RWPE2 (cell line): Measurements from ENCODE around the gene GBF1.

ENCODE experiments used
- ATAC-seq: fragments of 200-7000 bp; cut with Tn5 transposase; 3 replicates; pipeline ENCODE4 v1.9.1; 2021; ENCODE audit warnings: low read depth
- DNase-seq: peaks from one replicate; pipeline ENCODE4 v3.0.0-alpha.2; 2020; ENCODE audit warnings: low spot score
- H3K27ac ChIP-seq: fragments of 450-650 bp; 2 replicates; pipeline ENCODE4 v1.5.1; 2017; ENCODE audit warnings: mild to moderate bottlenecking; ENCODE audit not compliant: poor library complexity, severe bottlenecking
- H3K27me3 ChIP-seq: fragments of 250-450 bp; sonication (Bioruptor Pico); 2 replicates; pipeline ENCODE4 v1.5.1; 2021; ENCODE audit warnings: mild to moderate bottlenecking, moderate library complexity; ENCODE audit not compliant: insufficient read depth, poor library complexity, severe bottlenecking
- H3K36me3 ChIP-seq: fragments of 250-450 bp; sonication (Bioruptor Pico); 2 replicates; pipeline ENCODE4 v1.5.1; 2020; ENCODE audit warnings: low read depth, mild to moderate bottlenecking, moderate library complexity
- H3K4me1 ChIP-seq: fragments of 250-450 bp; sonication (Bioruptor Pico); 2 replicates; pipeline ENCODE4 v1.5.1; 2021; ENCODE audit warnings: mild to moderate bottlenecking, moderate library complexity; ENCODE audit not compliant: insufficient read depth, poor library complexity, severe bottlenecking
- H3K4me3 ChIP-seq: fragments of 250-450 bp; sonication (Bioruptor Pico); 2 replicates; pipeline ENCODE4 v1.5.1; 2021; ENCODE audit warnings: mild to moderate bottlenecking, moderate library complexity; ENCODE audit not compliant: severe bottlenecking
- H3K9me3 ChIP-seq: fragments of 250-450 bp; sonication (Bioruptor Pico); 2 replicates; pipeline ENCODE4 v1.5.1; 2021; ENCODE audit warnings: mild to moderate bottlenecking, moderate library complexity; ENCODE audit not compliant: severe bottlenecking
- TF ChIP-seq, protein P1 (sequence below): fragments of 450-650 bp; IDR thresholded peaks from one replicate; pipeline ENCODE4 v1.5.1; 2017; ENCODE audit warnings: mild to moderate bottlenecking, moderate library complexity; ENCODE audit not compliant: poor library complexity, severe bottlenecking

Gene GBF1

DNA sequence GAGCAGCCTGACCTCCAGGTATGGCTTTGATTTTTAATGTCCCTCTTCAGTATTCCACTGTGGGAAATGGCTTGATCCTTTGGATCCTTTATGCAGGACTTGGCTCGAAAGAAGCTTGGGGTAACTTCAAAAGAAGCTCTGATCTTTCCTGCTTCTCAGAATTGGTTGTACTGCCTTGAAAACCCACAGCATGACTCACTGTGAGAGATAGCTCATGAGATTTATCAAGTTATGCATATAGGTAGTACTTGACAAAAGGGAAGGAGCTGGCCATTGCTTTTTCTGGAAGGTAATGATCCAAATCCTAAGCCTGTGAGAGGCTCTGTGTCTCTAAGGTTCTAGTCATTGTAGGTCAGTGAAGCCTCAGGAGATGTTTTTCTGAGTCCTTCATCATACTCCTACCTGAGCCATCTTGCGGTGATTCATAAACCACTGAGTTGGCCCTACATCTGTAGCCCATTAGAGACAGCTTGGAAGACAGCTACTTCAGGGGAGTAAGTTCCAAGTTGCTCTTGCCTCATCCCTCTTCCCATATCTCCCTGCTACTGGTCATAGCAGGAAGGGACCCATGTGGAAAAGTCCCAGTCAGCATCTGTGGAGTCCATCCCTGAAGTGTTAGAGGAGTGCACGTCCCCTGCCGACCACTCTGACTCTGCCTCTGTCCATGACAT is 113.5 kb downstream of the GBF1 start:
- H3K36me3 ChIP-seq = peaks cover 85% of the 10 kb centered on the region
- DNase-seq (no peak), ATAC-seq (no peak)
- TF ChIP-seq, protein P1, sequence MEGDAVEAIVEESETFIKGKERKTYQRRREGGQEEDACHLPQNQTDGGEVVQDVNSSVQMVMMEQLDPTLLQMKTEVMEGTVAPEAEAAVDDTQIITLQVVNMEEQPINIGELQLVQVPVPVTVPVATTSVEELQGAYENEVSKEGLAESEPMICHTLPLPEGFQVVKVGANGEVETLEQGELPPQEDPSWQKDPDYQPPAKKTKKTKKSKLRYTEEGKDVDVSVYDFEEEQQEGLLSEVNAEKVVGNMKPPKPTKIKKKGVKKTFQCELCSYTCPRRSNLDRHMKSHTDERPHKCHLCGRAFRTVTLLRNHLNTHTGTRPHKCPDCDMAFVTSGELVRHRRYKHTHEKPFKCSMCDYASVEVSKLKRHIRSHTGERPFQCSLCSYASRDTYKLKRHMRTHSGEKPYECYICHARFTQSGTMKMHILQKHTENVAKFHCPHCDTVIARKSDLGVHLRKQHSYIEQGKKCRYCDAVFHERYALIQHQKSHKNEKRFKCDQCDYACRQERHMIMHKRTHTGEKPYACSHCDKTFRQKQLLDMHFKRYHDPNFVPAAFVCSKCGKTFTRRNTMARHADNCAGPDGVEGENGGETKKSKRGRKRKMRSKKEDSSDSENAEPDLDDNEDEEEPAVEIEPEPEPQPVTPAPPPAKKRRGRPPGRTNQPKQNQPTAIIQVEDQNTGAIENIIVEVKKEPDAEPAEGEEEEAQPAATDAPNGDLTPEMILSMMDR = no peak
- H3K4me1 ChIP-seq = no peaks in the 10 kb centered on the region
- H3K27ac ChIP-seq = no peak overlapping the region
- no peaks in the 10 kb centered on the region for H3K9me3 ChIP-seq
- H3K27me3 ChIP-seq = no peaks in the 10 kb centered on the region
- H3K4me3 ChIP-seq = no peak overlapping the region

GRCh38 chr10:102367441-102367840 is 122.1 kb downstream of the GBF1 start:
- Histone ChIP-seq H3K4me1 (peaks cover 5% of the 10 kb centered on the region), H3K27me3 (no peaks in the 10 kb centered on the region), H3K27ac (peak overlapping the region; percentile 33), H3K9me3 (no peaks in the 10 kb centered on the region), H3K36me3 (peaks cover 84% of the 10 kb centered on the region), H3K4me3 (no peak overlapping the region)
- no peak for DNase-seq
- peak; percentile 46; the same call in 1 of the 3 replicates for ATAC-seq
- TF ChIP-seq, protein P1 = no peak

DNA sequence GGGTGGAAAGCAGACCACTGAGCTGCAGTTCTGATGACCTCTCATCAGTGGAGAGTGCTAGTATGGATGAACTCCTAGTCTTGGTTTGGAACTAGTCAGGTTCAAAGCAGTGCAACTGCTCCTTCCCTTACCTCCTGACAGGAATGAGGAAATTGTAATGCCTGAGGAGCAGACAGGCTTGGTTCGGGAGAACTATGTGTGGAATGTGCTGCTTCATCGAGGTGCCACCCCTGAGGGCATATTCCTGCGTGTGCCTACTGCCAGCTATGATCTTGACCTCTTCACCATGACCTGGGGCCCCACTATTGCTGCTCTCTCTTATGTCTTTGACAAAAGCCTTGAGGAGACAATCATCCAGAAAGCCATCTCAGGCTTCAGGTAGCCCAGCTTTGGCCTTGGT is 122.7 kb downstream of the GBF1 start:
- Histone ChIP-seq H3K27ac (peak overlapping the region; percentile 33), H3K27me3 (no peaks in the 10 kb centered on the region), H3K36me3 (peaks cover 84% of the 10 kb centered on the region), H3K4me1 (peaks cover 5% of the 10 kb centered on the region), H3K4me3 (no peak overlapping the region), H3K9me3 (no peaks in the 10 kb centered on the region)
- ATAC-seq (peak; percentile 71), DNase-seq (no peak)
- TF ChIP-seq, protein P1 = no peak

DNA sequence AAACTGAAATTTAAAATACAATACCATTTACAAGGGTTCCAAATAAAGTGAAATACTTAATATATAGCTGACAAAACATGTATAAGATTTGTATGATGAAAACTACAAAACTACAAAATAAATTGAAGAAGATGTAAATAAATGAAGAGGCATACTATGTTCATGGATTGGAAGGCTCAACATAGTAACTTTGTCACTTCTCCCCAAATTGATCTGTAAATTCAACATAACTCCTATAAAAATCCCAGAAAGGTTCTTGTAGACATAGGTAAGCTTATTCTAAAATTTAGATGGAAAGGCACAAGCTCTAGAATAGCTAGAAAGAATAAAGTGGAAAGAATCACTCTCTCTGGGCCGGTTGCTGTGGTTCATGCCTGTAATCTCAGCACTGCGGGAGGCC is 126.0 kb downstream of the GBF1 start:
- no peak for DNase-seq
- Histone ChIP-seq H3K27ac (no peak overlapping the region), H3K9me3 (no peaks in the 10 kb centered on the region), H3K4me3 (no peak overlapping the region), H3K4me1 (peaks cover 5% of the 10 kb centered on the region), H3K36me3 (peaks cover 89% of the 10 kb centered on the region), H3K27me3 (no peaks in the 10 kb centered on the region)
- TF ChIP-seq, protein P1 = no peak
- ATAC-seq = no peak

GRCh38 chr10:102375250-102375649 is 129.9 kb downstream of the GBF1 start:
- Histone ChIP-seq H3K27ac (no peak overlapping the region), H3K36me3 (peaks cover 89% of the 10 kb centered on the region), H3K4me3 (no peak overlapping the region), H3K27me3 (no peaks in the 10 kb centered on the region), H3K9me3 (no peaks in the 10 kb centered on the region), H3K4me1 (no peaks in the 10 kb centered on the region)
- ATAC-seq = peak; percentile 36; the same call in 2 of the 3 replicates
- TF ChIP-seq, protein P1 = no peak
- DNase-seq = no peak
